CD14-positive monocyte (primary cell): Measurements from ENCODE around the gene AGFG2. TPM values are rescaled to one million over a fixed set of nuclear protein-coding genes. Genes with fewer than 3 reads are reported as not detected.

ENCODE experiments used
- DNase-seq, 3 donors: peaks; one replicate each; pipeline ENCODE4 v3.0.0-alpha.2; 2011 to 2022
- H2AFZ ChIP-seq: 2 replicates; pipeline ENCODE4 v1.6.0; 2012; ENCODE audit warnings: mild to moderate bottlenecking, low read depth, low read length, inconsistent platforms; ENCODE audit not compliant: insufficient read depth, poor library complexity, severe bottlenecking
- H3K27ac ChIP-seq, 2 donors: 1 replicate in 1 of 2; 2 replicates in 1 of 2; pipeline ENCODE4 v1.5.1; 2012 to 2013; ENCODE audit warnings: low read length in 2 of 2, control low read depth in 1 of 2, inconsistent platforms in 1 of 2, low read depth in 1 of 2, mild to moderate bottlenecking in 1 of 2
- H3K27me3 ChIP-seq, 2 donors: one replicate each; pipeline versions ENCODE4 v1.6.0 to v1.6.1; 2011 to 2013; ENCODE audit warnings: low read length in 2 of 2; ENCODE audit not compliant: control insufficient read depth in 2 of 2, insufficient read depth in 2 of 2
- H3K36me3 ChIP-seq, 2 donors: replicated peaks in 1 of 2; 1 replicate in 1 of 2; 2 replicates in 1 of 2; pipeline versions ENCODE4 v1.5.1 to v1.6.1; 2012 to 2013; ENCODE audit warnings: low read length in 2 of 2, control low read depth in 1 of 2, inconsistent platforms in 1 of 2, mild to moderate bottlenecking in 1 of 2; ENCODE audit not compliant: insufficient read depth in 2 of 2, control insufficient read depth in 1 of 2
- H3K4me1 ChIP-seq, 2 donors: 1 replicate in 1 of 2; 2 replicates in 1 of 2; pipeline versions ENCODE4 v1.5.1 to v1.6.1; 2012 to 2013; ENCODE audit warnings: low read length in 2 of 2, control low read depth in 1 of 2, inconsistent platforms in 1 of 2, mild to moderate bottlenecking in 1 of 2, moderate library complexity in 1 of 2; ENCODE audit not compliant: insufficient read depth in 2 of 2, control insufficient read depth in 1 of 2
- H3K4me2 ChIP-seq: replicated peaks from 2 replicates; pipeline ENCODE3; 2012; ENCODE audit warnings: low read length, moderate library complexity, mild to moderate bottlenecking; ENCODE audit not compliant: poor library complexity, severe bottlenecking; ENCODE audit errors: extremely low read depth
- H3K4me3 ChIP-seq, 3 experiments: fragments of 200-600 bp in 1 of 3; sonication (generic) in 1 of 3; replicated peaks in 1 of 3; 1 replicate in 2 of 3; 2 replicates in 1 of 3; pipeline ENCODE4 v1.5.1; 2011 to 2013; ENCODE audit warnings: low read length in 3 of 3, mild to moderate bottlenecking in 3 of 3, control low read depth in 2 of 3, low read depth in 2 of 3, inconsistent platforms in 1 of 3, moderate library complexity in 1 of 3
- H3K79me2 ChIP-seq: 2 replicates; pipeline ENCODE4 v1.6.0; 2012; ENCODE audit warnings: mild to moderate bottlenecking, control low read depth, inconsistent platforms, low read length, moderate library complexity; ENCODE audit not compliant: insufficient read depth
- H3K9ac ChIP-seq: 2 replicates; pipeline ENCODE4 v1.6.0; 2017; ENCODE audit warnings: low read length, mild to moderate bottlenecking; ENCODE audit not compliant: insufficient read depth, poor library complexity, severe bottlenecking
- H3K9me3 ChIP-seq, 2 donors: replicated peaks in 1 of 2; 1 replicate in 1 of 2; 2 replicates in 1 of 2; pipeline versions ENCODE4 v1.5.1 to v1.6.1; 2012 to 2013; ENCODE audit warnings: low read length in 2 of 2, control low read depth in 1 of 2; ENCODE audit not compliant: control insufficient read depth in 1 of 2, insufficient read depth in 1 of 2
- H4K20me1 ChIP-seq: 2 replicates; pipeline ENCODE4 v1.6.0; 2012; ENCODE audit warnings: mild to moderate bottlenecking, low read length, control low read depth, moderate library complexity; ENCODE audit not compliant: insufficient read depth
- H3K27ac Mint-ChIP-seq, 7 donors: one replicate each; pipeline ENCODE4 v1.8.0; 2020; ENCODE audit warnings: mild to moderate bottlenecking in 7 of 7, mixed read lengths in 7 of 7, moderate library complexity in 6 of 7, inconsistent platforms in 2 of 7
- H3K27me3 Mint-ChIP-seq, 3 donors: one replicate each; pipeline ENCODE4 v1.8.0; 2021 to 2022; ENCODE audit warnings: low read depth in 3 of 3, mild to moderate bottlenecking in 3 of 3, mixed read lengths in 3 of 3, moderate library complexity in 3 of 3, inconsistent platforms in 1 of 3
- H3K36me3 Mint-ChIP-seq, 2 donors: one replicate each; pipeline ENCODE4 v1.8.0; 2020; ENCODE audit warnings: mixed read lengths in 2 of 2, inconsistent platforms in 1 of 2, mild to moderate bottlenecking in 1 of 2
- H3K4me1 Mint-ChIP-seq: one replicate; pipeline ENCODE4 v1.8.0; 2020; ENCODE audit warnings: mild to moderate bottlenecking, mixed read lengths
- H3K4me3 Mint-ChIP-seq, 2 donors: one replicate each; pipeline ENCODE4 v1.8.0; 2020; ENCODE audit warnings: mild to moderate bottlenecking in 2 of 2, mixed read lengths in 2 of 2, moderate library complexity in 1 of 2
- H3K9me3 Mint-ChIP-seq, 7 donors: one replicate each; pipeline ENCODE4 v1.8.0; 2020 to 2022; ENCODE audit warnings: mixed read lengths in 7 of 7, mild to moderate bottlenecking in 6 of 7, moderate library complexity in 6 of 7, inconsistent platforms in 2 of 7
- WGBS: methylation state at CpG from one replicate; pipeline ENCODE4 v1.1.5; 2013; ENCODE audit warnings: missing lambda C conversion rate; ENCODE audit not compliant: insufficient coverage; 5-methylcytosine and 5-hydroxymethylcytosine counted together
- intact Hi-C, 2 donors: fragments of 100-400 bp; cut with micrococcal nuclease; formaldehyde crosslinking; loops; one replicate each; pipeline versions ENCODE4 v1.15.0 to v1.15.1; 2023
- polyA plus RNA-seq, 3 donors: library from polyadenylated mRNA; depleted of rRNA in 1 of 3; unstranded in 2 of 3; stranded (reverse) in 1 of 3; fragments of 300-500 nt in 2 of 3; fragments of >200 nt in 1 of 3; fragmentation: Illumina TruSeq in 2 of 3; gene quantifications; 1 replicate in 2 of 3; 2 replicates in 1 of 3; pipeline ENCODE4 v1.2.3, GENCODE V29; 2012 to 2021
- TF ChIP-seq, protein P1 (sequence below): fragments of 200-600 bp; IDR thresholded peaks from one replicate; pipeline ENCODE4 v1.8.0; 2022; ENCODE audit warnings: antibody characterized with exemption, mild to moderate bottlenecking

The AGFG2 gene
- polyA plus RNA-seq, 3 donors = 1.3 to 1.8 (median 1.8) TPM

DNA sequence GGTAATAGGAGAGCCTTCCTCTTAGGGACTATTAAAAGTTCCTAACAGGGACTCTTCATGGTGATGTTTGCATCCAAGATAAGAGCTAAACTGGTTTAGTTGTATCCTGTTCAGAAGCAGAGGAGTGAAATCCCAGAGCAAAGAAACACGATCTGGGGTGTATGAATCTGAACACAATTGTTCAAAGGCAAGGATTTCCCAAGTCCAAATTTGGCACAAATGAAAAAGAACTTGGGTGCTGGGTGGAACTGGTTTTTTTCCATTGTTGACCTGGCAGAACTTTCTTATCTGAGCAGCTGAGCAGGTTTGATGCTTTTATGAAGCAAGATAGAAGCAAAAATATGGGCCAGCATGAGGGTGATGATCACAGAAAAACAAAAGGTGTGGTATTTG, 6.0 kb downstream of the AGFG2 start:
- H3K27ac ChIP-seq = no peak overlapping the region
- no peak overlapping the region for H3K4me3 ChIP-seq
- no peak for DNase-seq
- no peaks in the 10 kb centered on the region for H3K9me3 ChIP-seq
- H3K27me3 ChIP-seq = no peaks in the 10 kb centered on the region
- no peak overlapping the region for H3K4me2 ChIP-seq
- Mint-ChIP-seq H3K4me3 (no peak overlapping the region), H3K9me3 (peaks cover 0 to 2% (median 0%) of the 10 kb centered on the region in 7 donors), H3K27ac (no peak overlapping the region), H3K4me1 (peaks cover 15% of the 10 kb centered on the region), H3K36me3 (peaks cover 0 to 2% of the 10 kb centered on the region in 2 donors), H3K27me3 (peaks cover 0 to 2% (median 1%) of the 10 kb centered on the region in 3 donors)
- no peak overlapping the region for H2AFZ ChIP-seq
- no peak overlapping the region for H3K9ac ChIP-seq
- TF ChIP-seq, protein P1, sequence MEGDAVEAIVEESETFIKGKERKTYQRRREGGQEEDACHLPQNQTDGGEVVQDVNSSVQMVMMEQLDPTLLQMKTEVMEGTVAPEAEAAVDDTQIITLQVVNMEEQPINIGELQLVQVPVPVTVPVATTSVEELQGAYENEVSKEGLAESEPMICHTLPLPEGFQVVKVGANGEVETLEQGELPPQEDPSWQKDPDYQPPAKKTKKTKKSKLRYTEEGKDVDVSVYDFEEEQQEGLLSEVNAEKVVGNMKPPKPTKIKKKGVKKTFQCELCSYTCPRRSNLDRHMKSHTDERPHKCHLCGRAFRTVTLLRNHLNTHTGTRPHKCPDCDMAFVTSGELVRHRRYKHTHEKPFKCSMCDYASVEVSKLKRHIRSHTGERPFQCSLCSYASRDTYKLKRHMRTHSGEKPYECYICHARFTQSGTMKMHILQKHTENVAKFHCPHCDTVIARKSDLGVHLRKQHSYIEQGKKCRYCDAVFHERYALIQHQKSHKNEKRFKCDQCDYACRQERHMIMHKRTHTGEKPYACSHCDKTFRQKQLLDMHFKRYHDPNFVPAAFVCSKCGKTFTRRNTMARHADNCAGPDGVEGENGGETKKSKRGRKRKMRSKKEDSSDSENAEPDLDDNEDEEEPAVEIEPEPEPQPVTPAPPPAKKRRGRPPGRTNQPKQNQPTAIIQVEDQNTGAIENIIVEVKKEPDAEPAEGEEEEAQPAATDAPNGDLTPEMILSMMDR = no peak
- intact Hi-C loops = loop anchor here in 1 of 2 donors (5.0 kb wide), 1 partner anchor 33 kb away; no protein-coding TSS in a partner anchor
- WGBS = 80% methylated on average over 1 of the region's 1 CpG
- H3K79me2 ChIP-seq = no peaks in the 10 kb centered on the region
- no peaks in the 10 kb centered on the region for H3K36me3 ChIP-seq
- peaks cover 9 to 18% of the 10 kb centered on the region in 2 donors for H3K4me1 ChIP-seq
- no peaks in the 10 kb centered on the region for H4K20me1 ChIP-seq

DNA sequence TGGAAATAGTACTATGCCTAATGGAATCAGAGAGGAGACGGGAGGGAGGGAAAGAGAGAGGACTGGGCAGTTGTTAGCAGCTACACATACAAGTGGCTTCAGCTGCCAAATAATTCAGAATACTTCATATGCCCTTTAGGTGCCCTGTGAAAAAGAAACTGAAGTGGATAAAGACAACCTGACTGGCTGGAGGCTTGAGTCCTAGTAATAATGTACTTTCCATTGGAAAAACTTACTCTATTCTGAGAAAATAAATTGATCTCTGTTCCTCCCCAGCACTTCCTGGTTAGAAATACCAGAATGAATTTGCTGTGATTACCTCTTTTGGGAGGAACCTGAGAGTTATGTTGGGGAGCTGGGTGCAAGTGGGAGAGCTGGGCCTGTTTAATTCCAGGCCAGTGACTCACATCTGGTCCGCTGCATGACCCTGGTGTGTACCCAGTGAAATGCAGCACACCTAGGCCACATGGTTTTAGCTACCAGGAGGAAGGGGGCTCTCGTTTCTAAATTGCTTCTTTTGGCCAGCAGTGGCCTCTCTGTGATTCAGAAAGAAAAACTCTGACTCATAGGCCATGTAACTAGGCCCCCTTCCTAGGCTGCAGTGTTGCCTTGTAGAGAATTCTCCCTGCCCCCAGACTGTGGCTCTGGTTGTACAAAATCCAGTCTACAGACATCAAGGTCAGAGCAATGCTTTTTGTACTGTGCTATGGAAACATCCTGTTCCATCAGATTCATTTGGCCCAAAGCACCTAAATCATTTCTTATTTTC, 6.5 kb downstream of the AGFG2 start:
- Mint-ChIP-seq H3K27me3 (peaks cover 0 to 2% (median 1%) of the 10 kb centered on the region in 3 donors), H3K4me1 (peaks cover 18% of the 10 kb centered on the region), H3K36me3 (peaks cover 0 to 3% of the 10 kb centered on the region in 2 donors), H3K4me3 (no peak overlapping the region), H3K9me3 (peaks cover 0 to 2% (median 0%) of the 10 kb centered on the region in 7 donors), H3K27ac (no peak overlapping the region)
- Histone ChIP-seq H3K9me3 (no peaks in the 10 kb centered on the region), H3K27ac (peak overlapping the region in 1 of 2 donors; percentile 12), H3K27me3 (no peaks in the 10 kb centered on the region), H3K4me3 (no peak overlapping the region), H4K20me1 (no peaks in the 10 kb centered on the region), H3K79me2 (no peaks in the 10 kb centered on the region), H3K9ac (no peak overlapping the region), H3K36me3 (no peaks in the 10 kb centered on the region), H2AFZ (no peak overlapping the region), H3K4me1 (peaks cover 9 to 22% of the 10 kb centered on the region in 2 donors), H3K4me2 (no peak overlapping the region)
- DNase-seq = peak in 2 of 3 donors; percentile 10 to 27
- WGBS = 58% methylated on average over 2 of the region's 3 CpGs
- intact Hi-C loops = loop anchor here in 1 of 2 donors (5.0 kb wide), 1 partner anchor 33 kb away; no protein-coding TSS in a partner anchor
- TF ChIP-seq, protein P1 = no peak
